Lung (tissue), 12 donors: Measurements from ENCODE around the gene WNT8B. TPM values are rescaled to one million over a fixed set of nuclear protein-coding genes. Genes with fewer than 3 reads are reported as not detected.

Experiments used
- ATAC-seq: fragments of 200-7000 bp; cut with Tn5 transposase; one replicate; pipeline ENCODE4 v1.9.1; 2020; ENCODE audit warnings: moderate number of reproducible peaks; ENCODE audit not compliant: insufficient read depth, low FRiP score
- DNase-seq, 3 donors: peaks; one replicate each; pipeline ENCODE4 v3.0.0-alpha.2; 2013 to 2017
- H3K27ac ChIP-seq, 2 donors: one replicate each; pipeline ENCODE4 v1.5.1; 2013; ENCODE audit warnings: mild to moderate bottlenecking in 2 of 2, moderate library complexity in 2 of 2, control low read depth in 1 of 2, inconsistent platforms in 1 of 2, low read depth in 1 of 2, low read length in 1 of 2
- H3K27me3 ChIP-seq, 3 donors: one replicate each; pipeline ENCODE4 v1.5.1; 2013; ENCODE audit warnings: low read length in 2 of 3; ENCODE audit not compliant: control insufficient read depth in 3 of 3, insufficient read depth in 3 of 3
- H3K36me3 ChIP-seq, 4 donors: one replicate each; pipeline ENCODE4 v1.5.1; 2013; ENCODE audit warnings: low read length in 4 of 4, mild to moderate bottlenecking in 1 of 4, moderate library complexity in 1 of 4; ENCODE audit not compliant: control insufficient read depth in 4 of 4, insufficient read depth in 4 of 4
- H3K4me1 ChIP-seq, 5 donors: one replicate each; pipeline ENCODE4 v1.5.1; 2013; ENCODE audit warnings: low read length in 5 of 5, mild to moderate bottlenecking in 2 of 5, moderate library complexity in 1 of 5; ENCODE audit not compliant: control insufficient read depth in 5 of 5, insufficient read depth in 5 of 5
- H3K4me3 ChIP-seq: one replicate; pipeline ENCODE4 v1.5.1; 2013; ENCODE audit warnings: mild to moderate bottlenecking, control low read depth, moderate library complexity
- H3K9ac ChIP-seq, 2 donors: one replicate each; pipeline ENCODE4 v1.5.1; 2013; ENCODE audit warnings: low read length in 2 of 2, control low read depth in 1 of 2; ENCODE audit not compliant: insufficient read depth in 1 of 2
- H3K9me3 ChIP-seq, 4 donors: one replicate each; pipeline ENCODE4 v1.5.1; 2013; ENCODE audit warnings: low read length in 3 of 4, mild to moderate bottlenecking in 1 of 4, moderate library complexity in 1 of 4; ENCODE audit not compliant: control insufficient read depth in 4 of 4, insufficient read depth in 3 of 4
- CTCF ChIP-seq: IDR thresholded peaks from 2 replicates; pipeline ENCODE4 v1.5.1; 2012; ENCODE audit warnings: mild to moderate bottlenecking; ENCODE audit errors: control extremely low read depth, extremely low read depth
- WGBS, 2 donors: extraction: QIAGEN DNeasy Blood & Tissue Kit; methylation state at CpG; one replicate each; pipeline ENCODE4 v1.1.7; 2013; 5-methylcytosine and 5-hydroxymethylcytosine counted together
- polyA plus RNA-seq, 2 donors: library from polyadenylated mRNA; stranded (reverse); fragments of 200-250 nt; gene quantifications; one replicate each; pipeline ENCODE4 v1.2.1, GENCODE V29; 2013
- total RNA-seq, 2 donors: library from RNA; depleted of rRNA in 1 of 2; stranded (reverse); fragments of >200 nt in 1 of 2; gene quantifications; one replicate each; pipeline ENCODE4 v1.2.1, GENCODE V29; 2014 to 2021
- donor health status: control.
- donor health status: control.
- donor health status: Bipolar disorder and iron deficiency.
- donor health status: healthy.
- donor health status: DM: yes; HTN: yes; CAD: no.

Gene WNT8B
- total and polyA plus RNA-seq, 4 donors, result 0.02 to 0.15 (median 0.04) TPM; not detected in 1

GRCh38 chr10:100469756-100470155 lies 6.9 kb downstream of the WNT8B start:
- H3K27ac ChIP-seq, result no peak overlapping the region
- H3K27me3 ChIP-seq, result peaks cover 0 to 13% (median 2%) of the 10 kb centered on the region in 3 donors
- DNase-seq, result no peak
- H3K36me3 ChIP-seq, result no peaks in the 10 kb centered on the region
- no peaks in the 10 kb centered on the region for H3K9me3 ChIP-seq
- WGBS, 2 donors, result 86 to 89% methylated on average over 1 of the region's 1 CpG
- no peak overlapping the region for H3K4me3 ChIP-seq
- ATAC-seq, result no peak
- TF ChIP-seq CTCF, result no peak
- H3K9ac ChIP-seq, result no peak overlapping the region
- no peaks in the 10 kb centered on the region for H3K4me1 ChIP-seq

GRCh38 chr10:100470367-100470766 lies 7.6 kb downstream of the WNT8B start:
- H3K4me3 ChIP-seq, result no peak overlapping the region
- no peaks in the 10 kb centered on the region for H3K9me3 ChIP-seq
- no peaks in the 10 kb centered on the region for H3K4me1 ChIP-seq
- no peaks in the 10 kb centered on the region for H3K36me3 ChIP-seq
- no peak overlapping the region for H3K9ac ChIP-seq
- no peak for ATAC-seq
- H3K27me3 ChIP-seq, result peaks cover 0 to 13% (median 2%) of the 10 kb centered on the region in 3 donors
- no peak for DNase-seq
- TF ChIP-seq CTCF, result no peak
- 89 to 93% methylated on average over 3 of the region's 3 CpGs for WGBS, 2 donors
- no peak overlapping the region for H3K27ac ChIP-seq

- 39 to 53% methylated on average over 5 of the region's 5 CpGs for WGBS, 2 donors
- Histone ChIP-seq H3K4me1 (peaks cover 0 to 14% (median 3%) of the 10 kb centered on the region in 5 donors), H3K36me3 (no peaks in the 10 kb centered on the region), H3K9me3 (no peaks in the 10 kb centered on the region), H3K9ac (no peak overlapping the region), H3K4me3 (no peak overlapping the region), H3K27me3 (peaks cover 0 to 39% (median 23%) of the 10 kb centered on the region in 3 donors), H3K27ac (no peak overlapping the region)
- no peak for ATAC-seq
- DNase-seq, result no peak
- TF ChIP-seq CTCF, result no peak
Observed at GRCh38 chr10:100477970-100478369, 15.2 kb downstream of the WNT8B start.

GRCh38 chr10:100479037-100479436 lies 16.2 kb downstream of the WNT8B start:
- 25 to 43% methylated on average over 4 of the region's 4 CpGs for WGBS, 2 donors
- Histone ChIP-seq H3K36me3 (no peaks in the 10 kb centered on the region), H3K4me1 (peaks cover 0 to 14% (median 7%) of the 10 kb centered on the region in 5 donors), H3K27me3 (peaks cover 0 to 50% (median 30%) of the 10 kb centered on the region in 3 donors), H3K9ac (no peak overlapping the region), H3K9me3 (no peaks in the 10 kb centered on the region), H3K4me3 (no peak overlapping the region), H3K27ac (no peak overlapping the region)
- TF ChIP-seq CTCF, result no peak
- ATAC-seq, result no peak
- no peak for DNase-seq
